H9 (cell line): ENCODE data around the gene TFAP2E. TPM values are rescaled to one million over a fixed set of nuclear protein-coding genes. Genes with fewer than 3 reads are reported as not detected.

ENCODE experiments used
- DNase-seq: peaks from one replicate; pipeline ENCODE4 v3.0.0-alpha.2; 2017
- H2AFZ ChIP-seq: one replicate; pipeline ENCODE4 v1.6.1; 2013; ENCODE audit warnings: mild to moderate bottlenecking, low read length, control low read depth, moderate library complexity
- H2AK5ac ChIP-seq: 2 replicates; pipeline ENCODE4 v1.6.1; 2013; ENCODE audit warnings: low read length, control low read depth, mixed read lengths; ENCODE audit not compliant: insufficient read length
- H2BK120ac ChIP-seq: one replicate; pipeline ENCODE4 v1.6.1; 2013; ENCODE audit warnings: low read depth, mild to moderate bottlenecking, low read length, control low read depth, inconsistent platforms; ENCODE audit not compliant: poor library complexity, severe bottlenecking
- H2BK12ac ChIP-seq: 2 replicates; pipeline ENCODE4 v1.6.1; 2013; ENCODE audit warnings: low read length, control low read depth, mixed read lengths, low read depth; ENCODE audit not compliant: insufficient read length
- H2BK15ac ChIP-seq: 2 replicates; pipeline ENCODE4 v1.6.1; 2013; ENCODE audit warnings: low read depth, low read length, control low read depth
- H2BK20ac ChIP-seq: one replicate; pipeline ENCODE4 v1.6.1; 2013; ENCODE audit warnings: low read depth, mild to moderate bottlenecking, low read length, control low read depth, inconsistent platforms; ENCODE audit not compliant: poor library complexity, severe bottlenecking
- H2BK5ac ChIP-seq: 2 replicates; pipeline ENCODE4 v1.6.1; 2013; ENCODE audit warnings: low read length, control low read depth, mixed read lengths; ENCODE audit not compliant: insufficient read length
- H3K14ac ChIP-seq: 2 replicates; pipeline ENCODE4 v1.6.1; 2013; ENCODE audit warnings: low read length, control low read depth; ENCODE audit not compliant: insufficient read depth
- H3K18ac ChIP-seq: 2 replicates; pipeline ENCODE4 v1.6.1; 2013; ENCODE audit warnings: low read depth, mild to moderate bottlenecking, mixed read lengths, low read length, control low read depth; ENCODE audit not compliant: insufficient read length
- H3K23ac ChIP-seq: 2 replicates; pipeline ENCODE4 v1.6.1; 2013; ENCODE audit warnings: low read length, control low read depth, mixed read lengths, low read depth; ENCODE audit not compliant: insufficient read length
- H3K23me2 ChIP-seq: 2 replicates; pipeline ENCODE4 v1.6.1; 2013; ENCODE audit warnings: low read depth, mild to moderate bottlenecking, mixed read lengths, low read length, control low read depth; ENCODE audit not compliant: insufficient read length, poor library complexity, severe bottlenecking
- H3K27ac ChIP-seq: 2 replicates; pipeline ENCODE4 v1.5.1; 2013; ENCODE audit warnings: low read length, control low read depth, mixed read lengths, low read depth; ENCODE audit not compliant: insufficient read length
- H3K27me3 ChIP-seq: 2 replicates; pipeline ENCODE4 v1.6.1; 2013; ENCODE audit warnings: low read length, control low read depth, inconsistent platforms; ENCODE audit not compliant: insufficient read depth
- H3K4ac ChIP-seq: 2 replicates; pipeline ENCODE4 v1.6.1; 2013; ENCODE audit warnings: low read depth, mild to moderate bottlenecking, control low read depth, inconsistent platforms, low read length, moderate library complexity
- H3K4me1 ChIP-seq: 2 replicates; pipeline ENCODE4 v1.6.1; 2013; ENCODE audit warnings: low read length, control low read depth, inconsistent platforms; ENCODE audit not compliant: insufficient read depth
- H3K4me2 ChIP-seq: 2 replicates; pipeline ENCODE4 v1.6.1; 2013; ENCODE audit warnings: low read length, control low read depth, mixed read lengths; ENCODE audit not compliant: insufficient read length, insufficient read depth
- H3K56ac ChIP-seq: 2 replicates; pipeline ENCODE4 v1.6.1; 2013; ENCODE audit warnings: low read depth, mild to moderate bottlenecking, mixed read lengths, low read length, control low read depth; ENCODE audit not compliant: insufficient read length
- H3K79me1 ChIP-seq: 2 replicates; pipeline ENCODE4 v1.6.1; 2013; ENCODE audit warnings: low read depth, mild to moderate bottlenecking, moderate library complexity, low read length, control low read depth, inconsistent platforms; ENCODE audit not compliant: insufficient read depth, poor library complexity, severe bottlenecking
- H3K79me2 ChIP-seq: 2 replicates; pipeline ENCODE4 v1.6.1; 2013; ENCODE audit warnings: low read length, control low read depth, inconsistent platforms; ENCODE audit not compliant: insufficient read depth
- H3K9ac ChIP-seq: 2 replicates; pipeline ENCODE4 v1.6.1; 2013; ENCODE audit warnings: low read length, control low read depth, mixed read lengths; ENCODE audit not compliant: insufficient read length; ENCODE audit errors: extremely low read depth
- H3K9me3 ChIP-seq: one replicate; pipeline ENCODE4 v1.6.1; 2013; ENCODE audit warnings: low read depth, low read length, inconsistent platforms; ENCODE audit not compliant: control insufficient read depth
- H3T11ph ChIP-seq: one replicate; pipeline ENCODE4 v1.6.1; 2013; ENCODE audit warnings: mild to moderate bottlenecking, low read length, control low read depth, inconsistent platforms
- H4K20me1 ChIP-seq: one replicate; pipeline ENCODE4 v1.6.1; 2013; ENCODE audit not compliant: control insufficient read depth, insufficient read length, insufficient read depth
- H4K5ac ChIP-seq: 2 replicates; pipeline ENCODE4 v1.6.1; 2013; ENCODE audit warnings: low read depth, mild to moderate bottlenecking, mixed read lengths, low read length, control low read depth; ENCODE audit not compliant: insufficient read length
- H4K8ac ChIP-seq: replicated peaks from 2 replicates; pipeline ENCODE4 v1.6.1; 2013; ENCODE audit warnings: low read length, control low read depth, mixed read lengths, low read depth; ENCODE audit not compliant: insufficient read length
- H4K91ac ChIP-seq: 2 replicates; pipeline ENCODE4 v1.6.1; 2013; ENCODE audit warnings: low read depth, mild to moderate bottlenecking, moderate library complexity, mixed read lengths, low read length, control low read depth; ENCODE audit not compliant: insufficient read length
- H3K27ac Mint-ChIP-seq, 3 experiments: 2 replicates in 2 of 3; 3 replicates in 1 of 3; pipeline ENCODE4 v1.8.0; 2020 to 2021; ENCODE audit warnings: mixed read lengths in 3 of 3, mild to moderate bottlenecking in 1 of 3, moderate library complexity in 1 of 3
- H3K27me3 Mint-ChIP-seq: 2 replicates; pipeline ENCODE4 v1.8.0; 2021; ENCODE audit warnings: low read depth, mild to moderate bottlenecking, moderate library complexity, mixed read lengths
- H3K36me3 Mint-ChIP-seq, 3 experiments: 2 replicates in 2 of 3; 3 replicates in 1 of 3; pipeline ENCODE4 v1.8.0; 2020 to 2021; ENCODE audit warnings: low read depth in 3 of 3, mixed read lengths in 3 of 3; ENCODE audit not compliant: insufficient read depth in 1 of 3
- H3K4me1 Mint-ChIP-seq, 2 experiments: 2 replicates each; pipeline ENCODE4 v1.8.0; 2020; ENCODE audit warnings: mixed read lengths in 2 of 2
- H3K4me3 Mint-ChIP-seq, 2 experiments: 2 replicates in 1 of 2; 3 replicates in 1 of 2; pipeline ENCODE4 v1.8.0; 2020 to 2021; ENCODE audit warnings: mild to moderate bottlenecking in 2 of 2, mixed read lengths in 2 of 2, moderate library complexity in 1 of 2
- H3K9me3 Mint-ChIP-seq, 2 experiments: 2 replicates in 1 of 2; 3 replicates in 1 of 2; pipeline ENCODE4 v1.8.0; 2020; ENCODE audit warnings: mild to moderate bottlenecking in 2 of 2, mixed read lengths in 2 of 2, moderate library complexity in 1 of 2
- WGBS: extraction: QIAGEN DNeasy Blood & Tissue Kit; methylation state at CpG from one replicate; pipeline ENCODE4 v1.1.7; 2013; ENCODE audit warnings: missing lambda C conversion rate, low lambda C conversion rate, mixed read lengths; ENCODE audit not compliant: insufficient read length; ENCODE audit errors: extremely low coverage; 5-methylcytosine and 5-hydroxymethylcytosine counted together
- total RNA-seq: library from RNA; stranded (reverse); gene quantifications from 2 replicates; pipeline ENCODE4 v1.2.1, GENCODE V29; 2021
- TF ChIP-seq, protein P1 (sequence below): fragments of 200-600 bp; sonication (generic); conservative IDR thresholded peaks from 3 replicates; pipeline ENCODE4 v1.8.0; 2021; ENCODE audit warnings: antibody characterized with exemption, mild to moderate bottlenecking

The TFAP2E gene
- total RNA-seq, 1 experiment from 2014 or later = 0.70 TPM

DNA sequence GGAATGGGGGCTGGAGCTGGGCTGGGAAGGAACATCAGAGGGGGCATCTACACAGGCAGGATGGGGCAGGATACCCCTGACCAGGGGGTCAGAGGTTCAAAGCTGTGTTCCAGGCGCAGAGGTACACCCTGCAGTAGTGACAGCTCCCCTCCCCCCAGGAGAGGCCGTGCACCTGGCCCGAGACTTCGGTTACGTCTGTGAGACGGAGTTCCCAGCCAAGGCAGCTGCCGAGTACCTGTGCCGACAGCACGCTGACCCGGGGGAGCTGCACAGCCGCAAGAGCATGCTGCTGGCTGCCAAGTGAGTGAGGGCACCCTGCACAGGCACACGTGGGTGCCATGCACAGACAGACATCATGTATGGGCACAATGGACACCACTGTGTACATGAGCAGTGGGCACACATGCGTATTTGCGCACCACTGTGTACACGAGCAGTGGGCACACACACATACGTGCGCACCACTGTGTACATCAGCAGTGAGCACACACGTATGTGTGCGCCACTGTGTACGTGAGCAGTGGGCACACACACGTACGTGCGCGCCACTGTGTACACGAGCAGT, 17.4 kb downstream of the TFAP2E start:
- H3K4me3 Mint-ChIP-seq = no peak overlapping the region; a peak in 1 of 5 replicates
- Histone ChIP-seq H3K4ac (no peak overlapping the region), H3K23ac (no peak overlapping the region), H3K4me1 (no peaks in the 10 kb centered on the region), H3K9me3 (no peaks in the 10 kb centered on the region), H2BK120ac (no peak overlapping the region), H3K14ac (no peak overlapping the region), H3K18ac (no peak overlapping the region), H4K8ac (no peak overlapping the region), H4K91ac (no peak overlapping the region), H4K5ac (no peak overlapping the region), H2AK5ac (no peak overlapping the region), H3K79me1 (no peaks in the 10 kb centered on the region), H2AFZ (no peak overlapping the region), H3K4me2 (no peak overlapping the region), H3K9ac (no peak overlapping the region), H3K27ac (no peak overlapping the region), H3K27me3 (no peaks in the 10 kb centered on the region), H3T11ph (no peak overlapping the region), H4K20me1 (peaks cover 2% of the 10 kb centered on the region), H2BK5ac (no peak overlapping the region), H2BK20ac (no peak overlapping the region), H2BK15ac (no peak overlapping the region), H3K79me2 (no peaks in the 10 kb centered on the region), H2BK12ac (no peak overlapping the region), H3K23me2 (no peaks in the 10 kb centered on the region), H3K56ac (no peak overlapping the region)
- TF ChIP-seq, protein P1, sequence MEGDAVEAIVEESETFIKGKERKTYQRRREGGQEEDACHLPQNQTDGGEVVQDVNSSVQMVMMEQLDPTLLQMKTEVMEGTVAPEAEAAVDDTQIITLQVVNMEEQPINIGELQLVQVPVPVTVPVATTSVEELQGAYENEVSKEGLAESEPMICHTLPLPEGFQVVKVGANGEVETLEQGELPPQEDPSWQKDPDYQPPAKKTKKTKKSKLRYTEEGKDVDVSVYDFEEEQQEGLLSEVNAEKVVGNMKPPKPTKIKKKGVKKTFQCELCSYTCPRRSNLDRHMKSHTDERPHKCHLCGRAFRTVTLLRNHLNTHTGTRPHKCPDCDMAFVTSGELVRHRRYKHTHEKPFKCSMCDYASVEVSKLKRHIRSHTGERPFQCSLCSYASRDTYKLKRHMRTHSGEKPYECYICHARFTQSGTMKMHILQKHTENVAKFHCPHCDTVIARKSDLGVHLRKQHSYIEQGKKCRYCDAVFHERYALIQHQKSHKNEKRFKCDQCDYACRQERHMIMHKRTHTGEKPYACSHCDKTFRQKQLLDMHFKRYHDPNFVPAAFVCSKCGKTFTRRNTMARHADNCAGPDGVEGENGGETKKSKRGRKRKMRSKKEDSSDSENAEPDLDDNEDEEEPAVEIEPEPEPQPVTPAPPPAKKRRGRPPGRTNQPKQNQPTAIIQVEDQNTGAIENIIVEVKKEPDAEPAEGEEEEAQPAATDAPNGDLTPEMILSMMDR = no peak
- peaks cover 5 to 8% of the 10 kb centered on the region in 2 experiments for H3K4me1 Mint-ChIP-seq
- DNase-seq = no peak
- peaks cover 2% of the 10 kb centered on the region; the same call in 1 of the 2 replicates for H3K27me3 Mint-ChIP-seq
- no CpG with 5 or more reads among the region's 25 CpGs for WGBS
- H3K9me3 Mint-ChIP-seq = no peaks in the 10 kb centered on the region; a peak in 1 of 5 replicates
- no peak overlapping the region for H3K27ac Mint-ChIP-seq
- H3K36me3 Mint-ChIP-seq = 0 out of 7 replicates have a peak, but pooled peaks cover 0 to 3% (median 0%) of the 10 kb centered on the region in 3 experiments
